K562 (cell line): ENCODE data around the gene MLX. TPM values are rescaled to one million over a fixed set of nuclear protein-coding genes. Genes with fewer than 3 reads are reported as not detected.

Experiments used
- CC2D1A ChIP-seq: fragments of 450-650 bp; IDR thresholded peaks from 2 replicates; pipeline ENCODE4 v1.6.1; 2017; ENCODE audit warnings: mild to moderate bottlenecking
- CHD2 ChIP-seq: IDR thresholded peaks from 2 replicates; pipeline ENCODE4 v1.6.1; 2011; ENCODE audit warnings: low read depth, low read length
- FOS ChIP-seq: IDR thresholded peaks from 3 replicates; pipeline ENCODE4 v1.6.1; 2011; ENCODE audit not compliant: insufficient read length; ENCODE audit errors: extremely low read depth
- FOXJ3 ChIP-seq: sonication (generic); formaldehyde crosslinking; IDR thresholded peaks from 2 replicates; pipeline ENCODE4 v1.4.0; 2020; ENCODE audit warnings: mild to moderate bottlenecking, missing genetic modification reagents
- GATAD2B ChIP-seq: fragments of 450-650 bp; IDR thresholded peaks from 2 replicates; pipeline ENCODE4 v1.6.1; 2017; ENCODE audit warnings: mild to moderate bottlenecking, borderline replicate concordance
- LCOR ChIP-seq: sonication (generic); formaldehyde crosslinking; IDR thresholded peaks from 2 replicates; pipeline ENCODE4 v1.8.0; 2022; ENCODE audit warnings: mild to moderate bottlenecking, missing genetic modification reagents
- PURB ChIP-seq: sonication (generic); formaldehyde crosslinking; IDR thresholded peaks from 2 replicates; pipeline ENCODE4 v1.9.0; 2021; ENCODE audit warnings: low read depth, mild to moderate bottlenecking, missing genetic modification reagents
- SIN3A ChIP-seq, 2 experiments: fragments of 150-350 bp in 1 of 2; IDR thresholded peaks; 2 replicates each; pipeline ENCODE4 v1.6.1; 2011 to 2016; ENCODE audit warnings: borderline replicate concordance in 2 of 2, low read depth in 2 of 2, low read length in 2 of 2, mild to moderate bottlenecking in 2 of 2, moderate library complexity in 2 of 2; ENCODE audit not compliant: control insufficient read depth in 1 of 2
- ZBTB1 ChIP-seq: sonication (generic); formaldehyde crosslinking; IDR thresholded peaks from 2 replicates; pipeline ENCODE4 v1.8.1; 2023; ENCODE audit warnings: missing genetic modification reagents, low read depth, mild to moderate bottlenecking, borderline replicate concordance
- polyA plus RNA-seq, 8 experiments: library from polyadenylated mRNA; depleted of rRNA in 4 of 8; stranded (reverse) in 5 of 8; unstranded in 3 of 8; fragments of >200 nt; fragmentation: Nextera tagmentation in 2 of 8; fragmentation: Illumina TruSeq in 1 of 8; extraction: Ambion mirVana in 2 of 8; extraction: Trizol in 1 of 8; gene quantifications; 2 replicates each; pipeline versions ENCODE4 v1.2.1 to v1.2.3, GENCODE V29; 2011 to 2014; ENCODE audit warnings: inconsistent platforms in 1 of 8, missing spikeins in 1 of 8
- total RNA-seq, 7 experiments: library from RNA; depleted of rRNA in 6 of 7; stranded (reverse); fragments of >200 nt in 6 of 7; fragmentation: Illumina TruSeq in 2 of 7; extraction: Trizol in 2 of 7; gene quantifications; 2 replicates each; pipeline versions ENCODE4 v1.2.1 to v1.2.3, GENCODE V29; 2011 to 2021; ENCODE audit warnings: low replicate concordance in 1 of 7
- TF ChIP-seq, protein P1 (sequence below): fragments of 200-400 bp; formaldehyde crosslinking; IDR thresholded peaks from 2 replicates; pipeline ENCODE4 v1.6.1; 2017; ENCODE audit warnings: mild to moderate bottlenecking, low read depth, low read length, moderate library complexity
- TF ChIP-seq, protein P2 (sequence below): sonication (generic); formaldehyde crosslinking; IDR thresholded peaks from 2 replicates; pipeline ENCODE4 v1.8.1; 2022; ENCODE audit warnings: missing genetic modification reagents
- TF ChIP-seq, protein P3 (sequence below): sonication (generic); formaldehyde crosslinking; IDR thresholded peaks from 2 replicates; pipeline ENCODE4 v1.8.0; 2022; ENCODE audit warnings: missing genetic modification reagents, mild to moderate bottlenecking, borderline replicate concordance
- TF ChIP-seq, protein P4 (sequence below): IDR thresholded peaks from 3 replicates; pipeline ENCODE4 v1.6.1; 2011; ENCODE audit warnings: borderline replicate concordance, mild to moderate bottlenecking; ENCODE audit not compliant: insufficient read length, insufficient read depth

Gene MLX
- total and polyA plus RNA-seq, 9 of the 15 experiments (the other 6 are each of a cell fraction or from before 2014, with no cell fraction given), result 42.9 to 100 (median 58.9) TPM

DNA sequence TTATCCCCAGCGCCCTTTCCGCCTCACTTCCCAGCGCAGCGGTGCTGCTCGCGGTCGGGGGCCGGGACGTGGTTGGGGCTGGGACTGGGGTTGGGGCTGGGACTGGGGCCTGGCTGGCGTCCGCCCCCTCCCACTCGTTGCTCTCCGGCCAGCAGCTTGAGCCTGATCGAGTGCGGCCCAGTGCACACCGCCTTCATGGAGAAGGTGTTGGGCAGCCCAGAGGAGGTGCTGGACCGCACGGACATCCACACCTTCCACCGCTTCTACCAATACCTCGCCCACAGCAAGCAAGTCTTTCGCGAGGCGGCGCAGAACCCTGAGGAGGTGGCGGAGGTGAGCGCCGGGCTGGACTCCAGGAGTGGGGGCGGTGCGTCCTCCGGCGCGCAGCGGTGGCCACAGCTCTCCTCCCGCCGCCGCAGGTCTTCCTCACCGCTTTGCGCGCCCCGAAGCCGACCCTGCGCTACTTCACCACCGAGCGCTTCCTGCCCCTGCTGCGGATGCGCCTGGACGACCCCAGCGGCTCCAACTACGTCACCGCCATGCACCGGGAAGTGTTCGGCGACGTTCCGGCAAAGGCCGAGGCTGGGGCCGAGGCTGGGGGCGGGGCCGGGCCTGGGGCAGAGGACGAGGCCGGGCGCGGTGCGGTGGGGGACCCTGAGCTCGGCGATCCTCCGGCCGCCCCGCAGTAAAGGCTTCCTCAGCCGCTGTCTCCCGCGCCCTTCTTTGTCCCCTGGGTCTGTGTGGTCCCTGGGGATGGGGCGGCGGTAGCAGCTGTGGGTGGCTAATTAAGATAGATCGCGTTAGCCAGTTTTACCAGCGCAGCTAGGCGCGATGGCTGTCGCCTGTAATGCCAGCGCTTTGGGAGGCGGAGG lies 12.4 kb upstream of the MLX start (continued):
- TF ChIP-seq ZBTB1 (0 out of 2 replicates have a peak, but pooled peaks have one; percentile 41), GATAD2B (no peak), FOXJ3 (CRISPR knock-in tag) (no peak), CHD2 (no peak), CC2D1A (no peak), PURB (no peak), LCOR (CRISPR knock-in tag) (no peak), FOS (no peak), SIN3A (IDR thresholded peaks at IDR 0.05; ENCODE audit: borderline replicate concordance in 2 of 2, control insufficient read depth in 1 of 2, low read depth in 2 of 2, low read length in 2 of 2) (peak in 1 of 2 experiments; percentile 76; a peak in 1 of 4 replicates)
- TF ChIP-seq, protein P1, sequence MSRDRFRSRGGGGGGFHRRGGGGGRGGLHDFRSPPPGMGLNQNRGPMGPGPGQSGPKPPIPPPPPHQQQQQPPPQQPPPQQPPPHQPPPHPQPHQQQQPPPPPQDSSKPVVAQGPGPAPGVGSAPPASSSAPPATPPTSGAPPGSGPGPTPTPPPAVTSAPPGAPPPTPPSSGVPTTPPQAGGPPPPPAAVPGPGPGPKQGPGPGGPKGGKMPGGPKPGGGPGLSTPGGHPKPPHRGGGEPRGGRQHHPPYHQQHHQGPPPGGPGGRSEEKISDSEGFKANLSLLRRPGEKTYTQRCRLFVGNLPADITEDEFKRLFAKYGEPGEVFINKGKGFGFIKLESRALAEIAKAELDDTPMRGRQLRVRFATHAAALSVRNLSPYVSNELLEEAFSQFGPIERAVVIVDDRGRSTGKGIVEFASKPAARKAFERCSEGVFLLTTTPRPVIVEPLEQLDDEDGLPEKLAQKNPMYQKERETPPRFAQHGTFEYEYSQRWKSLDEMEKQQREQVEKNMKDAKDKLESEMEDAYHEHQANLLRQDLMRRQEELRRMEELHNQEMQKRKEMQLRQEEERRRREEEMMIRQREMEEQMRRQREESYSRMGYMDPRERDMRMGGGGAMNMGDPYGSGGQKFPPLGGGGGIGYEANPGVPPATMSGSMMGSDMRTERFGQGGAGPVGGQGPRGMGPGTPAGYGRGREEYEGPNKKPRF, result no peak
- TF ChIP-seq, protein P2, sequence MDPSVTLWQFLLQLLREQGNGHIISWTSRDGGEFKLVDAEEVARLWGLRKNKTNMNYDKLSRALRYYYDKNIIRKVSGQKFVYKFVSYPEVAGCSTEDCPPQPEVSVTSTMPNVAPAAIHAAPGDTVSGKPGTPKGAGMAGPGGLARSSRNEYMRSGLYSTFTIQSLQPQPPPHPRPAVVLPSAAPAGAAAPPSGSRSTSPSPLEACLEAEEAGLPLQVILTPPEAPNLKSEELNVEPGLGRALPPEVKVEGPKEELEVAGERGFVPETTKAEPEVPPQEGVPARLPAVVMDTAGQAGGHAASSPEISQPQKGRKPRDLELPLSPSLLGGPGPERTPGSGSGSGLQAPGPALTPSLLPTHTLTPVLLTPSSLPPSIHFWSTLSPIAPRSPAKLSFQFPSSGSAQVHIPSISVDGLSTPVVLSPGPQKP (CRISPR knock-in tag), result no peak
- TF ChIP-seq, protein P3, sequence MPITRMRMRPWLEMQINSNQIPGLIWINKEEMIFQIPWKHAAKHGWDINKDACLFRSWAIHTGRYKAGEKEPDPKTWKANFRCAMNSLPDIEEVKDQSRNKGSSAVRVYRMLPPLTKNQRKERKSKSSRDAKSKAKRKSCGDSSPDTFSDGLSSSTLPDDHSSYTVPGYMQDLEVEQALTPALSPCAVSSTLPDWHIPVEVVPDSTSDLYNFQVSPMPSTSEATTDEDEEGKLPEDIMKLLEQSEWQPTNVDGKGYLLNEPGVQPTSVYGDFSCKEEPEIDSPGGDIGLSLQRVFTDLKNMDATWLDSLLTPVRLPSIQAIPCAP, result 0 out of 2 replicates have a peak, but pooled peaks have one; percentile 29
- TF ChIP-seq, protein P4, sequence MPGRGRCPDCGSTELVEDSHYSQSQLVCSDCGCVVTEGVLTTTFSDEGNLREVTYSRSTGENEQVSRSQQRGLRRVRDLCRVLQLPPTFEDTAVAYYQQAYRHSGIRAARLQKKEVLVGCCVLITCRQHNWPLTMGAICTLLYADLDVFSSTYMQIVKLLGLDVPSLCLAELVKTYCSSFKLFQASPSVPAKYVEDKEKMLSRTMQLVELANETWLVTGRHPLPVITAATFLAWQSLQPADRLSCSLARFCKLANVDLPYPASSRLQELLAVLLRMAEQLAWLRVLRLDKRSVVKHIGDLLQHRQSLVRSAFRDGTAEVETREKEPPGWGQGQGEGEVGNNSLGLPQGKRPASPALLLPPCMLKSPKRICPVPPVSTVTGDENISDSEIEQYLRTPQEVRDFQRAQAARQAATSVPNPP, result no peak
